ENCODE measurements around the gene SS18. TPM values are rescaled to one million over a fixed set of nuclear protein-coding genes. Genes with fewer than 3 reads are reported as not detected.
"Not testable (repeated sequence)": the region's sequence is repeated elsewhere in the genome, so short reads cannot be mapped to it uniquely, and the experiment has no call there.

The SS18 gene
- 50.5 and 69.2 TPM in 2 replicates for total RNA-seq

- DNase-seq (ENCODE audit: low read depth in 2 of 2), result peak; percentile 73 to 94
Measured at GRCh38 chr18:26090130-26091046, at the start of gene SS18. TSS of gene SS18 (minus strand) at chr18:26090613. CDS start at chr18:26090569, 44 bp downstream.

- no peak for DNase-seq (ENCODE audit: low read depth in 2 of 2)
Measured at GRCh38 chr18:26135548-26135947, 45.1 kb upstream of the SS18 start.

GRCh38 chr18:26134107-26134506, 43.7 kb upstream of the SS18 start:
- no peak for DNase-seq (ENCODE audit: low read depth in 2 of 2)

- DNase-seq (ENCODE audit: low read depth in 2 of 2), result peak in 1 of 2 donors; percentile 4
Measured at GRCh38 chr18:26133652-26134051, 43.2 kb upstream of the SS18 start, which contains the start of gene PSMA8. TSS of gene PSMA8 (plus strand) at chr18:26133869. CDS start at chr18:26133966, 97 bp downstream.

GRCh38 chr18:26128192-26128591, 37.8 kb upstream of the SS18 start:
- DNase-seq (ENCODE audit: low read depth in 2 of 2), result not testable (repeated sequence)

- DNase-seq (ENCODE audit: low read depth in 2 of 2), result no peak
Measured at GRCh38 chr18:26127786-26128185, 37.4 kb upstream of the SS18 start.

- DNase-seq (ENCODE audit: low read depth in 2 of 2), result not testable (repeated sequence)
Measured at GRCh38 chr18:26121994-26122393, 31.6 kb upstream of the SS18 start.

- no peak for DNase-seq (ENCODE audit: low read depth in 2 of 2)
Measured at GRCh38 chr18:26121476-26121875, 31.1 kb upstream of the SS18 start.

GRCh38 chr18:26119246-26119645, 28.8 kb upstream of the SS18 start:
- DNase-seq (ENCODE audit: low read depth in 2 of 2), result no peak

GRCh38 chr18:26104035-26104434, 13.6 kb upstream of the SS18 start:
- DNase-seq (ENCODE audit: low read depth in 2 of 2), result no peak

GRCh38 chr18:26103579-26103978, 13.2 kb upstream of the SS18 start:
- DNase-seq (ENCODE audit: low read depth in 2 of 2), result peak in 1 of 2 donors; percentile 4

- DNase-seq (ENCODE audit: low read depth in 2 of 2), result no peak
Measured at GRCh38 chr18:26097563-26097962, 7.2 kb upstream of the SS18 start.

GRCh38 chr18:26096852-26097251, 6.4 kb upstream of the SS18 start:
- DNase-seq (ENCODE audit: low read depth in 2 of 2), result no peak

- peak in 1 of 2 donors; percentile 14 for DNase-seq (ENCODE audit: low read depth in 2 of 2)
Measured at GRCh38 chr18:26091047-26091630, 726 bp upstream of the SS18 start.

- peak in 1 of 2 donors; percentile 58 for DNase-seq (ENCODE audit: low read depth in 2 of 2)
Measured at GRCh38 chr18:26089293-26090129, 902 bp downstream of the SS18 start.

- DNase-seq (ENCODE audit: low read depth in 2 of 2), result peak in 1 of 2 donors; percentile 15
Measured at GRCh38 chr18:26088487-26088886, 1.9 kb downstream of the SS18 start.

GRCh38 chr18:26086959-26087358, 3.5 kb downstream of the SS18 start:
- DNase-seq (ENCODE audit: low read depth in 2 of 2), result no peak

- DNase-seq (ENCODE audit: low read depth in 2 of 2), result no peak
Measured at GRCh38 chr18:26085056-26085455, 5.4 kb downstream of the SS18 start.

GRCh38 chr18:26083099-26083498, 7.3 kb downstream of the SS18 start:
- DNase-seq (ENCODE audit: low read depth in 2 of 2), result no peak

GRCh38 chr18:26082475-26082874, 7.9 kb downstream of the SS18 start:
- DNase-seq (ENCODE audit: low read depth in 2 of 2), result peak in 1 of 2 donors; percentile 1

- no peak for DNase-seq (ENCODE audit: low read depth in 2 of 2)
Measured at GRCh38 chr18:26074246-26074645, 16.2 kb downstream of the SS18 start.

- DNase-seq (ENCODE audit: low read depth in 2 of 2), result peak in 1 of 2 donors; percentile 19
Measured at GRCh38 chr18:26073758-26074157, 16.7 kb downstream of the SS18 start.

Measured in dermis microvascular lymphatic vessel endothelial cell (primary cell).